BE2C (cell line): ENCODE results near the gene ANOS1.

Experiments
- DNase-seq: peaks from one replicate; pipeline ENCODE4 v3.0.0-alpha.2; 2020
- H3K27me3 ChIP-seq: fragments of 250-450 bp; sonication (Bioruptor Pico); 2 replicates; pipeline ENCODE4 v1.5.1; 2020; ENCODE audit warnings: mild to moderate bottlenecking
- H3K36me3 ChIP-seq: fragments of 250-450 bp; sonication (Bioruptor Pico); 2 replicates; pipeline ENCODE4 v1.5.1; 2020; ENCODE audit warnings: mild to moderate bottlenecking
- H3K4me1 ChIP-seq: fragments of 250-450 bp; sonication (Bioruptor Pico); 2 replicates; pipeline ENCODE4 v1.5.1; 2020
- H3K4me3 ChIP-seq: 2 replicates; pipeline ENCODE4 v1.5.1; 2011; ENCODE audit warnings: low read depth, low read length
- H3K9me3 ChIP-seq: fragments of 250-450 bp; sonication (Bioruptor Pico); 2 replicates; pipeline ENCODE4 v1.5.1; 2020
- TF ChIP-seq, protein P1 (sequence below): IDR thresholded peaks from 2 replicates; pipeline ENCODE4 v1.5.1; 2012; ENCODE audit warnings: mild to moderate bottlenecking, low read depth, low read length

ANOS1 gene

GRCh38 chrX:8586953-8587352 lies 145.0 kb downstream of the ANOS1 start:
- no peaks in the 10 kb centered on the region for H3K9me3 ChIP-seq
- no peak overlapping the region for H3K4me3 ChIP-seq
- H3K36me3 ChIP-seq, result no peaks in the 10 kb centered on the region
- no peaks in the 10 kb centered on the region for H3K27me3 ChIP-seq
- TF ChIP-seq, protein P1, sequence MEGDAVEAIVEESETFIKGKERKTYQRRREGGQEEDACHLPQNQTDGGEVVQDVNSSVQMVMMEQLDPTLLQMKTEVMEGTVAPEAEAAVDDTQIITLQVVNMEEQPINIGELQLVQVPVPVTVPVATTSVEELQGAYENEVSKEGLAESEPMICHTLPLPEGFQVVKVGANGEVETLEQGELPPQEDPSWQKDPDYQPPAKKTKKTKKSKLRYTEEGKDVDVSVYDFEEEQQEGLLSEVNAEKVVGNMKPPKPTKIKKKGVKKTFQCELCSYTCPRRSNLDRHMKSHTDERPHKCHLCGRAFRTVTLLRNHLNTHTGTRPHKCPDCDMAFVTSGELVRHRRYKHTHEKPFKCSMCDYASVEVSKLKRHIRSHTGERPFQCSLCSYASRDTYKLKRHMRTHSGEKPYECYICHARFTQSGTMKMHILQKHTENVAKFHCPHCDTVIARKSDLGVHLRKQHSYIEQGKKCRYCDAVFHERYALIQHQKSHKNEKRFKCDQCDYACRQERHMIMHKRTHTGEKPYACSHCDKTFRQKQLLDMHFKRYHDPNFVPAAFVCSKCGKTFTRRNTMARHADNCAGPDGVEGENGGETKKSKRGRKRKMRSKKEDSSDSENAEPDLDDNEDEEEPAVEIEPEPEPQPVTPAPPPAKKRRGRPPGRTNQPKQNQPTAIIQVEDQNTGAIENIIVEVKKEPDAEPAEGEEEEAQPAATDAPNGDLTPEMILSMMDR, result no peak
- no peaks in the 10 kb centered on the region for H3K4me1 ChIP-seq
- no peak for DNase-seq

DNA sequence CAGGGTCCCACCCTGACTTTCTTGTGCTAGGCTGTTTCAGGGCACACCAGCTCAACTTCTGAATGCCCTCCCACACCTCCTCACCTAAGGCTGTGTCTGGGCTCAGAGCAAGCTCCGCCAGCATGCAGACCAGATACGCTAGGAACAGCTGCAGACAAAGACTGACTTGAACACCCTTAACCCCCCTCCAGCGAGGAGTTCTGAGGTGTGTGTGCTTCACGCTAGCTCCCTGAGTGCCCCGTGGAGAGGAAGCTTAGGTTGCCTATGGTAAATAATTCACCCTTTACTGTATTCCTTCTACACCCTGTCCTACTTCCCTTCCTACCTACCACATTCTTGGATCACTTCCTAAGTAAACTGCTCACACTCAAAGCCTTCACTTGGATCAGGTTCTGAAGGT lies 152.3 kb downstream of the ANOS1 start:
- H3K4me1 ChIP-seq, result no peaks in the 10 kb centered on the region
- no peak for DNase-seq
- TF ChIP-seq, protein P1, result no peak
- no peaks in the 10 kb centered on the region for H3K36me3 ChIP-seq
- H3K27me3 ChIP-seq, result no peaks in the 10 kb centered on the region
- H3K9me3 ChIP-seq, result no peaks in the 10 kb centered on the region
- no peak overlapping the region for H3K4me3 ChIP-seq

DNA sequence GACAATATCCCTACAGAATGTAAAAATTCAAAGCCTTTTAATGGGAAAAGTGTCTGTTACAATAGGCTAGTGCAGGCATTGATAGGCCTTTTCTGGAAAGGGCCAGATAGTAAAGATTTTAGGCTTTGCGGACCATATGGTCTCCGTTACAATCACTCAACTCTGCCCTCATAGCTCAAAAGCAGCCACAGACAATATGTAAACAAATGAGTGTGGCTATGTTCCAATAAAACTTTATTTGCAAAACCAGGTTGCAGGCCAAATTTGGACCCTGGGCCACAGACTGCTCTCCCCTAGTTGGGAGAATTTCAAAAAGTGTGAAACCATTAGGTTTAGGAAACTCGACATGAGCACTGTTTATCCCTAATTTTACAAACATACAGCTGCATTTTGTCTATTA lies 155.1 kb downstream of the ANOS1 start:
- Histone ChIP-seq H3K27me3 (no peaks in the 10 kb centered on the region), H3K36me3 (no peaks in the 10 kb centered on the region), H3K4me1 (no peaks in the 10 kb centered on the region), H3K9me3 (no peaks in the 10 kb centered on the region), H3K4me3 (no peak overlapping the region)
- TF ChIP-seq, protein P1, result no peak
- DNase-seq, result no peak

DNA sequence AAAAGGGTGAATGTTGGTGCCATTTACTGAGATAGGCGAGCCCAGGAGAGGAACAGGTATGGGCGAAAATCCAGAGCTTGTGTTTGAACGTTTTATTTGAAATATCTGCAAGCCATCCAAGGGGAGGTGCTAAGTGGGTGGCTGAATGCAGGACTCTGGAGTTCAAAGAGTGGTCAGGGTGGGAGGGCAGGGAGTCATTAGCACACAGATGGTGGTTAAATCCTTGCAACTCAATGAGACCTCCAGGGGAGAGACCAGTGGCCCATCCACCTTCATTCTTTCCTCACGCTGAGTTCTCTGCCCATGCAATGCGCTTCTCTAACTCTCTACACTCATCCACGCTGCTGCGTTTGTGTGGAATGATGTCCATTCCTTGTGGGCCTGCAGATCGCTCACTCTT lies 166.2 kb downstream of the ANOS1 start:
- Histone ChIP-seq H3K4me1 (no peaks in the 10 kb centered on the region), H3K36me3 (no peaks in the 10 kb centered on the region), H3K9me3 (no peaks in the 10 kb centered on the region)

GRCh38 chrX:8548446-8548845 lies 183.5 kb downstream of the ANOS1 start:
- Histone ChIP-seq H3K36me3 (no peaks in the 10 kb centered on the region), H3K27me3 (no peaks in the 10 kb centered on the region), H3K9me3 (no peaks in the 10 kb centered on the region), H3K4me3 (no peak overlapping the region), H3K4me1 (no peaks in the 10 kb centered on the region)
- TF ChIP-seq, protein P1, result no peak
- DNase-seq, result no peak

More for the DNA sequence above, 166.2 kb downstream of the ANOS1 start:
- no peak for DNase-seq
- H3K27me3 ChIP-seq, result no peaks in the 10 kb centered on the region
- no peak overlapping the region for H3K4me3 ChIP-seq
- TF ChIP-seq, protein P1, result no peak

- Histone ChIP-seq H3K9me3 (no peaks in the 10 kb centered on the region), H3K4me1 (no peaks in the 10 kb centered on the region), H3K36me3 (no peaks in the 10 kb centered on the region), H3K27me3 (no peaks in the 10 kb centered on the region), H3K4me3 (no peak overlapping the region)
- DNase-seq, result no peak
- TF ChIP-seq, protein P1, result no peak
These were observed 185.2 kb downstream of the ANOS1 start for GRCh38 chrX:8546715-8547114.
